Mucosa of rectum (tissue), 2 donors: Measurements from ENCODE around the gene GSTM3.
"Not testable (repeated sequence)": the region's sequence is repeated elsewhere in the genome, so short reads cannot be mapped to it uniquely, and the experiment has no call there.

Experiments used
- H3K27ac ChIP-seq, 2 donors: one replicate each; pipeline ENCODE4 v1.7.0; 2013; ENCODE audit warnings: inconsistent platforms in 2 of 2, low read depth in 2 of 2, low read length in 2 of 2
- H3K27me3 ChIP-seq, 2 donors: one replicate each; pipeline ENCODE4 v1.7.0; 2013; ENCODE audit warnings: low read length in 2 of 2; ENCODE audit not compliant: control insufficient read depth in 2 of 2, insufficient read depth in 2 of 2
- H3K36me3 ChIP-seq, 2 donors: one replicate each; pipeline ENCODE4 v1.7.0; 2013; ENCODE audit warnings: low read length in 2 of 2; ENCODE audit not compliant: control insufficient read depth in 2 of 2, insufficient read depth in 2 of 2
- H3K4me1 ChIP-seq, 2 donors: one replicate each; pipeline ENCODE4 v1.7.0; 2013; ENCODE audit warnings: low read length in 2 of 2, mild to moderate bottlenecking in 1 of 2; ENCODE audit not compliant: control insufficient read depth in 2 of 2, insufficient read depth in 2 of 2
- H3K4me3 ChIP-seq, 2 donors: one replicate each; pipeline ENCODE4 v1.7.0; 2013; ENCODE audit warnings: low read length in 2 of 2
- H3K9ac ChIP-seq, 2 donors: one replicate each; pipeline ENCODE4 v1.7.0; 2013; ENCODE audit warnings: low read length in 2 of 2, low read depth in 1 of 2, mild to moderate bottlenecking in 1 of 2
- H3K9me3 ChIP-seq, 2 donors: one replicate each; pipeline ENCODE4 v1.7.0; 2013; ENCODE audit warnings: low read length in 2 of 2; ENCODE audit not compliant: control insufficient read depth in 2 of 2
- donor health status: healthy.
- donor health status: Normal muscosa, but diverticular disease.

GSTM3 gene

DNA sequence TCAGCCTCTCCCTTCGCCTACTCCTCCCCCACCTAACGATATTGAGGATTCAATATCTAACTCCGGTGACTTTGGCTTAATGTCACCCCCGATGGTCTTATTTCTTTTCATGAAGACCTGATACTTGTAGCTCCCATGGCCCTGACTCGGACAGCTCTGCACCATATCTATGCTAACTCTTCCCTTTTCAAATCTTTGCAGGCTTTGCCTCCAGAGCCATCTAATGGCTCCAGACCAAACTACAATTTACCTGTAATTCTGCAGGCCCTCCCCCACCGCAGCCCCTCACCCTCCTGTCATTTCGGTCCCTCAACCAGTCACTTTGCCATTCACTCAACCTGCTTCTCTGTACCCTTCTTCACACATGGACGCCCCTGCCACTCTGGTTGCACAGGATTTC lies 36.7 kb downstream of the GSTM3 start:
- no peak overlapping the region for H3K9ac ChIP-seq
- H3K27me3 ChIP-seq: no peaks in the 10 kb centered on the region
- no peaks in the 10 kb centered on the region for H3K9me3 ChIP-seq

GRCh38 chr1:109702940-109703339 lies 37.9 kb downstream of the GSTM3 start:
- H3K27me3 ChIP-seq, H3K9me3 ChIP-seq, H3K4me1 ChIP-seq, H3K9ac ChIP-seq, H3K27ac ChIP-seq, H3K4me3 ChIP-seq, H3K36me3 ChIP-seq: not testable (repeated sequence)

More for the DNA sequence above, 36.7 kb downstream of the GSTM3 start:
- no peaks in the 10 kb centered on the region for H3K36me3 ChIP-seq
- no peaks in the 10 kb centered on the region for H3K4me1 ChIP-seq
- no peak overlapping the region for H3K4me3 ChIP-seq
- H3K27ac ChIP-seq: no peak overlapping the region

- H3K27me3 ChIP-seq, H3K27ac ChIP-seq, H3K4me1 ChIP-seq, H3K9ac ChIP-seq, H3K4me3 ChIP-seq, H3K36me3 ChIP-seq, H3K9me3 ChIP-seq: not testable (repeated sequence)
Observed at GRCh38 chr1:109697861-109698260, 43.0 kb downstream of the GSTM3 start.

DNA sequence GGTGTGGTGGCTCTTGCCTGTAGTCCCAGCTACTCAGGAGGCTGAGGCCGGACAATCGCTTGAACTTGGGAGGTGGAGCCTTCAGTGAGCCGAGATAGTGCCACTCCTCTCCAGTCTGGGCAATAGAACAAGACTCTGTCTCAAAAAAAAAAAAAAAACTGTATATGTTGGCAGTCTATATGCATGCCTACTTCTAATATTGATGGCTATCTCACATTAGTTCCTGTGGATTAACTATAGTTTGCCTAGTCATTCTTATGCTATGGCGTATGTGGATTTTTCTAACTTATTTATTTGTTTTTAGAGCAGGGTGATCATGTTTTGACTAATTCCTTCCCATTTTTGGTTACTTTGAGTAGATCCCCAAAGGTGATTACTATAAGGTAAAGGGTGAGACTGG lies 43.8 kb downstream of the GSTM3 start:
- Histone ChIP-seq H3K4me1 (no peaks in the 10 kb centered on the region), H3K36me3 (no peaks in the 10 kb centered on the region), H3K9me3 (no peaks in the 10 kb centered on the region), H3K4me3 (no peak overlapping the region), H3K9ac (no peak overlapping the region), H3K27ac (no peak overlapping the region), H3K27me3 (no peaks in the 10 kb centered on the region)

- H3K27me3 ChIP-seq, H3K4me1 ChIP-seq, H3K4me3 ChIP-seq, H3K9ac ChIP-seq, H3K36me3 ChIP-seq, H3K27ac ChIP-seq, H3K9me3 ChIP-seq: not testable (repeated sequence)
Observed at GRCh38 chr1:109695138-109695537, 45.7 kb downstream of the GSTM3 start.

DNA sequence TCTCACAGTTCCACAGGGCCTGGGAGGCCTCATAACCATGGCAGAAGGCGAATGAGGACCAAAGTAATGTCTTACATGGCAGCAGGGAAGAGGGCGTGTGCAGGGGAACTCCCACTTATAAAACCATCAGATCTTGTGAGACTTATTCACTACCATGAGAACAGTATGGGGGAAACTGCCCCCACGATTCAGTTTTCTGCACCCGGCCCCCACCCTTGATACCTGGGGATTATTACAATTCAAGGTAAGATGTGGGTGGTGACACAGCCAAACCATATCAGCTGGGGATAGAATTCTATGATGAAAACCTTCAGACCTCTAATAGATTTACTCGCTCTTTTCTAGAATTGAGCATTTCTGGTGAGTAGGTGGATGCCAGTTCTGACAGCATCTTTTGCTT lies 46.4 kb downstream of the GSTM3 start:
- not testable (repeated sequence) for H3K36me3 ChIP-seq, H3K9ac ChIP-seq, H3K27ac ChIP-seq, H3K4me1 ChIP-seq, H3K9me3 ChIP-seq, H3K27me3 ChIP-seq, H3K4me3 ChIP-seq

DNA sequence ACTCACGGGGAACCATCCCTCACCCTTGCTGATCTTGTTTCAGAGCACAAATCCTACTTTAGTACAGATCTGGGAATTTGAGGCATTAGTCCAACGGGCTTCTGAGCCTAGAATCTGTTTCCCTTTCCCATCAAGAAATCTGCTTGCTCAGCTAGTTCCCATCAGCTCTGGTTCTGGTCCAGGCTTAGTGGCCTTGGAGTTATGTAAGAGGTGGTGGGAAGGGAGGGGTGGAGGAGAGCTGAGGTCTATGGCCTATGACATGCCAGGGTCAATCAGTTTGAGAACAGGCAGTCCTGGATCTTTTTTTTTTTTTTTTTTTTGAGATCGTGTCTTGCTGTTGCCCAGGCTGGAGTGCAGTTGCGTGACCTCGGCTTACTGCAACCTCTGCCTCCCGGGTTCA lies 49.1 kb downstream of the GSTM3 start:
- no peaks in the 10 kb centered on the region for H3K36me3 ChIP-seq
- H3K27ac ChIP-seq: peak overlapping the region in 1 of 2 donors; percentile 39
- H3K9ac ChIP-seq: no peak overlapping the region
- H3K4me1 ChIP-seq: peaks cover 0 to 2% of the 10 kb centered on the region in 2 donors
- no peak overlapping the region for H3K4me3 ChIP-seq
- no peaks in the 10 kb centered on the region for H3K9me3 ChIP-seq
- H3K27me3 ChIP-seq: no peaks in the 10 kb centered on the region

- Histone ChIP-seq H3K9ac (no peak overlapping the region), H3K4me3 (no peak overlapping the region)
Observed at GRCh38 chr1:109689844-109690405, 50.9 kb downstream of the GSTM3 start.

DNA sequence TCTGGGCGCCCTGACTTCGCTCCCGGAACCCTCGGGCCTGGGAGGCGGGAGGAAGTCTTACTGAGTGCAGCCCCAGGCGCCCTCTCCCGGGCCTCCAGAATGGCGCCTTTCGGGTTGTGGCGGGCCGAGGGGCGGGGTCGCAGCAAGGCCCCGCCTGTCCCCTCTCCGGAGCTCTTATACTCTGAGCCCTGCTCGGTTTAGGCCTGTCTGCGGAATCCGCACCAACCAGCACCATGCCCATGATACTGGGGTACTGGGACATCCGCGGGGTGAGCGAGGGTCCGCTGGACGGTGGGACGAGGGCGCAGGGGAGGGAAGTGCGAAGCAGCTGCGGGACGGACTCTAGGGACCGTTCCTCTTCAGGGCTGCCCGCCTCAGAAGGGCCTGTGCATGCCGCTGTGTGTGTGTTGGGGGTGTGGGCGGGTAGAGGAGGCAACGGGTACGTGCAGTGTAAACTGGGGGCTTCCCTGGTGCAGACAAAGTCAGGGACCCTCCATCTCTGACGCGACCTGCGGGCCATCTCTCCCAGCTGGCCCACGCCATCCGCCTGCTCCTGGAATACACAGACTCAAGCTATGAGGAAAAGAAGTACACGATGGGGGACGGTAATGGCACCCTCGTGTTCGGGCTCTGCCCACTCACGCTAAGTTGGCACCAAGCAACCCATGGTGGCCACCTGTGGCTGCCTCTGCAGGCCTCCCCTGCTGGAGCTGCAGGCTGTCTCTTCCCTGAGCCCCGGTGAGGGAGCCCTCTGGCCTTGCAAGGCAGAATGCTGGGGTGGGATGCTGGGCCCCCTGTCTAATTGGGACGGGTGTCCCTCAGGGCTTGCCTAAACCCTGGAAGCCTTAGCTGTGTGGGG lies 53.0 kb downstream of the GSTM3 start, which contains the start of gene GSTM1:
GSTM1 (plus strand) TSS at position 177 of the 859 bp plus-strand sequence; CDS start at position 234, 57 bp downstream.
- Histone ChIP-seq H3K9ac (peak within 1 kb of the TSS in 1 of 2 donors; percentile 68), H3K27ac (peak within 1 kb of the TSS in 1 of 2 donors; percentile 51), H3K9me3 (no peaks in the 10 kb centered on the region), H3K27me3 (no peaks in the 10 kb centered on the region), H3K36me3 (no peaks in the 10 kb centered on the region), H3K4me1 (peaks cover 0 to 2% of the 10 kb centered on the region in 2 donors), H3K4me3 (peak within 1 kb of the TSS in 1 of 2 donors; percentile 71)

More at GRCh38 chr1:109689844-109690405, 50.9 kb downstream of the GSTM3 start:
- Histone ChIP-seq H3K9me3 (no peaks in the 10 kb centered on the region), H3K36me3 (no peaks in the 10 kb centered on the region), H3K27me3 (no peaks in the 10 kb centered on the region), H3K27ac (no peak overlapping the region), H3K4me1 (peaks cover 0 to 2% of the 10 kb centered on the region in 2 donors)

- H3K27ac ChIP-seq, H3K4me3 ChIP-seq, H3K9me3 ChIP-seq, H3K36me3 ChIP-seq, H3K4me1 ChIP-seq, H3K27me3 ChIP-seq: not testable (repeated sequence)
- H3K9ac ChIP-seq: peak overlapping the region in 1 of 2 donors; percentile 68
Observed at GRCh38 chr1:109687109-109687508, 53.7 kb downstream of the GSTM3 start.
